Posterior cingulate gyrus (tissue), 11 donors: ENCODE data around the gene CREB5.
A peak's percentile ranks its signal among the peaks of the same experiment; 100 is the strongest.

Experiments
- DNase-seq, 10 donors: peaks; one replicate each; pipeline versions ENCODE4 v3.0.0 to v3.0.0-alpha.2; 2020 to 2021; ENCODE audit warnings: mixed read lengths in 3 of 10
- intact Hi-C: fragments of 100-400 bp; cut with DNase I; formaldehyde crosslinking; loops from one replicate; pipeline ENCODE4 v1.15.1; 2023

The CREB5 gene

GRCh38 chr7:28432105-28432504 lies 19.8 kb downstream of the CREB5 start:
- intact Hi-C loops: no loop called here
- DNase-seq: no peak

GRCh38 chr7:28433039-28433438 lies 20.7 kb downstream of the CREB5 start:
- DNase-seq: no peak
- intact Hi-C loops: no loop called here

DNA sequence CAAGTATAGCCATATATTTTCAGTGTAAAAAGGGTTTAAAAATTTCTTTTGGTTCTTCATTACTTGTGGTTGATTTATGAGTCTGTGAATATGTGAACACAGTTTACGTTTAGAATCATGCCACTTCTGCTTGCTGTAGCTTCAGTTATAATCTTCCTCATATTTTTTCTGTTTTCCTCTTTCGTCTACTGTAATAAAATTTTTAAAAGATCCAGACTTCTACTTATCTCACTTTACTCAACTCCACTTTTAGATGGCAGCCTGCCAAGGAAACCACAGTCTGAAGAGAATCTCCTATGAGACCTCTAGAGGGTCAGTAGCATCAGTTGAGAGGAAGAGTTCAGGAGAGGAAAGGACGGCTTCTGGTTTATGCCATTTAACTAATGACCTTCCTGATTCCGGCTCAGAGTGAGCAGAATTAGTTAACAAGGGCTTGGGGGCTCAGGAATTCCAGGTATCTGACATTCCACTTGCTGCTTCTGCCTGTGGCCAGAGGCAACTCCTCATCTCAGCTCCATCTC lies 21.4 kb downstream of the CREB5 start:
- no peak for DNase-seq
- intact Hi-C loops: no loop called here

GRCh38 chr7:28434510-28434909 lies 22.2 kb downstream of the CREB5 start:
- intact Hi-C loops: no loop called here
- no peak for DNase-seq

GRCh38 chr7:28435152-28435551 lies 22.8 kb downstream of the CREB5 start:
- no peak for DNase-seq
- intact Hi-C loops: no loop called here

- DNase-seq: no peak
- intact Hi-C loops: no loop called here
Measured at GRCh38 chr7:28435732-28436378, 23.5 kb downstream of the CREB5 start.

GRCh38 chr7:28440055-28440601 lies 27.8 kb downstream of the CREB5 start:
- intact Hi-C loops: no loop called here

GRCh38 chr7:28442540-28443420 lies 30.5 kb downstream of the CREB5 start:
- no peak for DNase-seq
- intact Hi-C loops: no loop called here

More at GRCh38 chr7:28440055-28440601, 27.8 kb downstream of the CREB5 start:
- DNase-seq: no peak

GRCh38 chr7:28446131-28446530 lies 33.8 kb downstream of the CREB5 start:
- no peak for DNase-seq
- intact Hi-C loops: no loop called here

GRCh38 chr7:28447071-28447470 lies 34.8 kb downstream of the CREB5 start:
- no peak for DNase-seq
- intact Hi-C loops: no loop called here

DNA sequence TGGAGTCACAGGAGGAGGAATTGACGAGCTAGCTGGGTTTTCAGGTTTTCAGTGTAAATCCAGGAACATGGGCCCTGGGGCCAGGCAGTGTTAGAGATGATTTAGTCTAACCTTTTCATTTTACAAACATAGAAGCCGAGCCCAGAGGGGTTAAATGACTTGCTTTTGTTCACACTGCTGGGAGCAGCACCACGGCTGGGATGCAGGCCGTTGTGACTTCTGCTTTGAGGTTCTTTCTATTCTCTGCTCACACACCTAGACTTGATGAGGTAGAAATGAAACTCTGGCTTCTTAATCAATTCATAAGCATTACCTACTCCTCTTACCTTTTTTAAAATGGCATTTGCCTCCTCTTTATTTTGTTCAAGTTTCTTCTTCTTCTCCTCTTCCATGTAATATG lies 36.4 kb downstream of the CREB5 start:
- DNase-seq: no peak
- intact Hi-C loops: no loop called here

DNA sequence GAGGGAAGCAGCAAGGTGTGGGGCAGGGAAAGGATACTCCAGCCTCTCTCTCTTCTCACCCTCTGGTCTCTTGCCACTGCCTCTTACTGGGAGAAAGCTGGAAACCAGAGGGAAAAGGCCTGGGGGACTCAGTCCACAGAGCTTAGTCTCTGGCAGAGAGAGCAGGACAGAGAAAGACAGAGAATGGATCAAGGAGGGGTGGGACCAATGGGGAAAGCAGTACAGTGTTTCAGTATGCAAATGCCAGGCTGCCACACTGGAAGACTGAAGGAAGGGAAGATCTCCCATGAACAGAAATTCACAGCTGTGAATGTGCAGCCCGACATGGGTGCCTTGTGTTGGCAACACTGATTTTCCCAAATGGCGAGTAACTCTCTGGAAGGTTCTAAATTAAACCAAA lies 40.4 kb downstream of the CREB5 start:
- intact Hi-C loops: no loop called here
- DNase-seq: no peak

DNA sequence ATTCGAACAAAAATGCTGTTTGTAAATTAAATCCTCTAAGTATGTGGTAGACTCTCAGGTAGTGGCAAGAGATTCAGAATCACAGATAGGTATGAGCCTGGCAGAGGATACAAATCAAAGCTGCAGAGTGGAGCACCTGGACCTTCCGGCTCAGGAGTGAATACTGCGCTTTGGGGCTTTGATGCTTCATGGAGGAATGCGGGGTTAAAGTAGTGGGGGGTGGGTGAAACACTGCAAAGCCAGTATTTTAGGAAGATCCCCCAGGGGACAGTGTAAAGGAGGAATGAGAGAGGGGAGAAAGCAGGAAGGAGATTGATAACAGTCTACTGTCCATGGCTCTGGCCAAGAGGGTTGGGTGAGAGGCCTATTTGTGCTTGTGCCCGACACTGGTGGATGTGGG lies 43.2 kb downstream of the CREB5 start:
- intact Hi-C loops: no loop called here
- DNase-seq: no peak

- intact Hi-C loops: no loop called here
- no peak for DNase-seq
Measured at GRCh38 chr7:28456044-28456443, 43.7 kb downstream of the CREB5 start.

- intact Hi-C loops: no loop called here
- peak in 1 of 10 donors; percentile 31 for DNase-seq
Measured at GRCh38 chr7:28458732-28459131, 46.4 kb downstream of the CREB5 start.

DNA sequence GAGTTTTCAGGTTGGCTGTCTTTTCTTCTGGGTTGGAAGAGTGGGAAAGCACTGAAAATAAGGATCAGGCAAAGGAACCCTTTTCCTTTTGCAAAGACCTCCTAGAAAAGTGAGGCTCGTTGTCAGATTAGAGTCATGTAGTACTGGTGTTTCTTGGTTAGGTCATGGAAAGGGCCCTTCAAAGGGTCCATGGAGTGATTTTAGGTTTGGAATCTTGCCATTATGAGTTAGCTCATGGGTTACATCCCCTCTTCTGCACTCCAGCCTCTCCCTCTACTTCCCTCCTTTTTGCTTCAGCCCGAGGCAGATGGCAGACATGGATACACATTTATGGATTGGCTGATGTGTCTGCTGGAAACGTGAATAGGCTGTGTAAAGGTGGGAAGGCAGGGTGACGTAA lies 47.0 kb downstream of the CREB5 start:
- intact Hi-C loops: no loop called here
- DNase-seq: no peak

DNA sequence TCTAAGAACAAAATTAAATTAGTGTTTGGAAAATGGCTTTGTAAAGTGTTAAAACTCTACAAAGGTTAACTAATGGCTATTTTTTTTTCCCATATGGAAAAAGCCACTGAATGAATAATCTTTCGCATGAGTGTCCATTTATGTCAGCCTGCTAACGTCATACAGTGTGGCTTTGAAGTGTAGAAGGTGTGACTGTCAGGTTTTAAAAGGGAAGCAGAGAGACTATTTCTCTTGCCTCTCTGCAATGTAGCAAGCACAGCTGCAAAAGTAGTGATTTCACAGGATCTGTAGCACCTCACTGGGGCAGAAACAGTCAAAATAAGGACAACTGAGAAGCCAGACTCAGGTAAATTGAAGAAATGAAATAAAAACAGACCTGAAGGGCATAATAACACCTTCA lies 53.4 kb downstream of the CREB5 start:
- intact Hi-C loops: no loop called here
- no peak for DNase-seq

GRCh38 chr7:28466341-28466740 lies 54.0 kb downstream of the CREB5 start:
- intact Hi-C loops: no loop called here

GRCh38 chr7:28466885-28467284 lies 54.6 kb downstream of the CREB5 start:
- no peak for DNase-seq
- intact Hi-C loops: no loop called here

More at GRCh38 chr7:28466341-28466740, 54.0 kb downstream of the CREB5 start:
- no peak for DNase-seq

DNA sequence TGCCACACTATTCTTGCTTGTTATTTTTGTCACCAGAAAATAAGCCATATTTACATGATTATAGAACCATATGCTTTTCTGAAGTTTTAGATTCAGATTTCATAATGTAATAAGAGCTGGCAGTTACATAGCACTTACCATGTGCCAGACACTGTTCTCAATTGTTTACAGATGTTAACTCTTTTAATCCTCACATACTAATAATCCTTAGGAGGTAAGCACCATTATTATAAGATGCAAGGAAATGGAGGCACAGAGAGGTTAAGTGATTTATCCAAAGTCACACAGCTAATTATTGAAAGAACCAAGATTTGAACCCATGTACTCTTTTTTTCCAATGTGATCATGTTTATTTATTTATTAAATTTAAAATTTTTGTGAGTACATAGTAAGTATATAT lies 57.2 kb downstream of the CREB5 start:
- intact Hi-C loops: no loop called here

GRCh38 chr7:28470344-28470743 lies 58.0 kb downstream of the CREB5 start:
- intact Hi-C loops: no loop called here
- DNase-seq: no peak

More for the DNA sequence above, 57.2 kb downstream of the CREB5 start:
- no peak for DNase-seq
